NCI-H146 treated with DMSO at 0.1 percent for 48 hours (cell line): Measurements from ENCODE around the gene COMMD1.
"Not testable (repeated sequence)": the region's sequence is repeated elsewhere in the genome, so short reads cannot be mapped to it uniquely, and the experiment has no call there.

Experiments
- DNase-seq: peaks from one replicate; lab custom pipeline; 2025; ENCODE audit not compliant: unreplicated experiment; lab: John Stamatoyannopoulos, UW

The COMMD1 gene

DNA sequence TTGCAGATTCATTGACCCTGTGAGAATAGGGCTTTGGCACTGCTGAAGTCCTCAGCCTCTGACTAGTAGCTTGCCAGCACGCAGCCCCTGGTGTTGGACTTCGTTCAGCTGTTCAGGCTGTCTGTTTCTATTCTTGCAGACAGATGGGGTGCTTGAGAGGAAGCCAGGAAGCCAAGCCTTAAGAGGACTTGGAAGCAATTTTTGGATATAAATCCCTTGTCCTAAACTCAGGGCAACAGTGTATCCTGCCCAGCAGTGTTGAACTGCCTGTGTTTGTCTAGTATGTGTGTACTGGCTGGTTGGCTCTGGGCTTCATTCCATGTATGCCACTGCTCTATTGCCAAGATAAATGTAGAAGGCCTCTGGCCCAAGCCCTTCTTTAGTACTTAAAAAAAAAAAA lies 108.6 kb downstream of the COMMD1 start:
- no peak for DNase-seq

DNA sequence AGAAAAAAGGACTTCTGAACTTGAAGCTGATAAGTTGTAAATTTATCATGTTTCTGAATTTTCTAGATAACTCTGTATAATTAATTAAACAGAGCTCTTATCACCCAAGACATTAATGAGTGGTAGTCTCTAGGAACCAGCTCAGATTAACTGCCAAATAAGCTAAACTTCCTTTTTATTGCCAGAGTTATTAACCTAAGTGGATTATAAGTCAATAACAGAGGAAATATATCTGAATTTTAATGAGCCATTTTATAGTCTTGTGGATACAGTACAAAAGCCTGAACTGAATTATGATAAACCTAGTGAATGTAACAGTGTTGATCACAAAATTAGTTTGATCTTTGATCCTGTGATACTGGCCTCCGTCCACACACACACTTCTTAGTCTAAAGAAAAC lies 111.5 kb downstream of the COMMD1 start:
- DNase-seq: no peak

DNA sequence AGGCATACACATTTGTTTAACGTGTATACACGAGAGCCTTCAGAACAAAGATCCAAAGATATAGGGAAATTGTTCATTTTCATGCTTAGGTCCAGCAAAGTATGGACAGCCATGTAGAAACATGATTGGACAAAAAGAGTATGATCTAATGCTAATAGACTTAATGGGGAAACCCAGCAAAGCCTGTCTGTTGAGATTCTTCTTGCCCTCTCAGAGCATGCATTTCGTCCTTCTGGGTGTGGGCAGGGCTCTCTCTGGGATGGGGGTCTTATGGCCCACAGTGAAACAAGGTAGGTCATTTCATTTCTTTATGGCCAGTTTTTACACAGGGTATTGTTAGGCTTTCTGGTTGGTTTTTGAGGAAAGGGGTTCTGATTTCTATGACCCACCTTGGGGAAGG lies 124.4 kb downstream of the COMMD1 start:
- DNase-seq: no peak

DNA sequence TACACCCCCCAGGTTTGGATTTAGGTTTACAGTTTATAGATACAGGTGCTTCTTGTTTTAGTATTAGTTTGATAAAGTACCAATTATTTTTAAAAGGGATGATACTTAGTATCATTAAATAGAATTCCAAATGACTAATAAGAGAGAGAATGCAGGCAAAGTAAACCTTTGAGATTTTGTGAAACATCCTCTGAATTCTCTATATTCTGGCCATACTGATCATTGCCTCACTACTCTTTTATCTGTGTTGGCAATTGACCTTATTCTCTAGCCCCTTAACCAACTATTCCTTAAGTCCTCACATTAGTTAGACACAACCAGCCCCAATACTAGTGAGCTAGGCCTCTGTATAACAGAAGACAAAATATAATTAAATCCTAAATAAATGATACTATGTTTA lies 125.4 kb downstream of the COMMD1 start:
- no peak for DNase-seq

DNA sequence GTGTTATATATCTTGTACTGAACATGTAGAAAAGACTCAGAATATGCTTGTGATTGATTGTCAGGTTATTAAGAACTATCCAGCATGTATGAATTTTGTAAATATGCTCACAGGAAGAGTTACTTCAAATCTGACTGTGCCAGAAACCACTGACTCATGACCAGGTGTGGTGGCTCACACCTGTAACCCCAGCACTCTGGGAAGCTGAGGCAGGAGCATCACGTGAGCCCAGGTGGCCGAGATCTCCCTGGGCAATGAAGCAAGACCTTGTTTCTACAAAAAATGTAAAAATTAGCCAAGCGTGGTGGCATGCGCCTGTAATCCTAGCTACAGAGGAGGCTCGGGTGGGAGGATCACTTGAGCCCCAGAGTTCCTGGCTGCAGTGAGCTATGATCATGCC lies 126.6 kb downstream of the COMMD1 start:
- no peak for DNase-seq

DNA sequence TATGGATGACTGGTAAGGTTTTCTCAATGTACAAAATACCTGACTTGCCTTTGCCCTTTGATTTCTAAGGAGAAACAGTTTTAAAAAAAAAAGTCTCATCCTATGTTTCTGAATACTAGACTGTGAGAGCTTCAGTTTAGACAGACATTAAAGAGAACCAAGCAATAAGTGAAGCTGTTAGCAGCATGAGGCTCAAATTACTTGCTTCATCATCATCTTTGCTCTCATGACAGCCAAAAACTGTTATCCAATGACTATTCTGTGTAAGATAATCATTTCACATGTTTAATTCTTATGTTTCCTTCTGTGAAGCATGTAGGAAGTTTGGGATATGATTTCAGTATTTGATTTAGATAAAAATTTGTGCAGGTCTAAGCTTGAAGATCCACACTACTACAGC lies 129.2 kb downstream of the COMMD1 start:
- DNase-seq: no peak

DNA sequence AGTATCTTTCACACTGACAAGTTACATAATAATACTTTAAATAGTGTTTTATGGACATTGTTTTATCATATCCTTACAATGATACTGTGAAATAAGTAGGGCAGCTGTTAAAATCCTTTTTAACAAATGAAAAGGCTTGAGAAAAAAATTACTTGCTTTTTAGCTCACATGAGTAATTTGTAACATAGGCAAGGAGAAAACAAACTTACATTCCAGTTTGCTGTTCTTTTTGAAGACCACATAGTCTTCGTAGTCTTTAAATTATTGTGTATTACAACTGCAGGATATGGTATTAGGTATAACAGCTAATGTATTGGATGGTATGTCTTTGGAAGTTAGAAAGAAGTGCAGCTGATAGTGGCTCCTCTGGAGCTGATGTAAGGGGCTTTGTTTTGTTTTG lies 130.8 kb downstream of the COMMD1 start:
- DNase-seq: no peak

DNA sequence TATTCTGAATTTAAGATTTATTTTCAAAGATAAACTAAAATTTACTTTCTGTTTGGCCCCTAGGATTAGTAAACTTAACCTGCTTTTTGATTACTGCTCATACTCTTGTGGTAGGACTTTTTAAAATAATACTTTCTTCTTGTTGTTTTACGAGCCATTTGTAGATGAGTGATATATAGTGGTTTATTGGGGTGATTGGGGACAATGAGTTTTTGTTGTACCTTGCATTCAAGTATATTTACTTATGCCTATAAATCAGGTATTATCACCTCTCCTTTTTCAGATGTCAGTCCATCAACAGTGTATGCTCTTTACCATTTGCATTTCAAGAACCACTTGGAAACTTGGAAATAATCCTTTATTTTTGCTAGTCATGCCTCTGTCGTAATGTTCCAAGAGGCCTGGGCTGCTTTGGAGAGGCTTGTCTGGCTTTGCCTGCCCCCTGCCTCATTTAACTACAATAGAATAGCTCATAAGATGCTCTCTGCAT lies 131.3 kb downstream of the COMMD1 start:
- DNase-seq: no peak

DNA sequence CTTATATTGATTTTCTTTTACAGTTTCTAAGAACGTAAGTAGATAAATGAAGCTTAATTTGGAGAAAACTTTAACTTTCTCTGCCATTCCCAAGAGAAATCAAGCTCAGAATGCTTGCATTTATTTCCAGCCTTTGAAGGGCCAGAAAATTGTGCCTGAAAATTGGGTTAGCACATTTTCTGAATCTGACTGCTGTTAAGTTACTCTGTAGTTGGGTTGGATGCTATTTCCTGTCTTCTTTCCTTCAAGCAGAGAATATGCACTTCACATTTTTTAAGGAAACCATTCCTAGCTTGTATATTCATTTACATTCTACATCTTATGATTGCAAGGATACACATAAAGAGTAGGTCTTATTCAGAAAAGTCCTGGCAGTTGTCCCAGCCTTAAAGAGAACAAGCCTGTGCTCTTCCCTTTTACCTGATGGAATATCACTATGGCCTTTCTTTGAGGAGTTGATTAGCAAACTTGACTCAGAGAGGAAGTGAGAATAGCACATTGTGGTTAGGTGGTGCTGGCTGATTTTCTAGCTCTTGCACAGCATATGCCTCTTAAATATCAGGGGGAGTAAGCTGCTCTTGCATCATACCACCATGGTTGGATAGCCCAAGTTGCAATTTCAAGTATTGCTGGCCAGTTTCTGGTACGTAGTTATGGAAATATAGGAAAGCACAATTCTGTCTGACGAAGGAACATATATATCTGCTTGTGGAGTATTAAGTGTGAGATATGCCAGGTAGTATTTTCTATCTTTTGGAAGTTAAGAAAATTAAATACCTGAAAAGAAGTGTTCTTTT lies 133.7 kb downstream of the COMMD1 start:
- DNase-seq: no peak

DNA sequence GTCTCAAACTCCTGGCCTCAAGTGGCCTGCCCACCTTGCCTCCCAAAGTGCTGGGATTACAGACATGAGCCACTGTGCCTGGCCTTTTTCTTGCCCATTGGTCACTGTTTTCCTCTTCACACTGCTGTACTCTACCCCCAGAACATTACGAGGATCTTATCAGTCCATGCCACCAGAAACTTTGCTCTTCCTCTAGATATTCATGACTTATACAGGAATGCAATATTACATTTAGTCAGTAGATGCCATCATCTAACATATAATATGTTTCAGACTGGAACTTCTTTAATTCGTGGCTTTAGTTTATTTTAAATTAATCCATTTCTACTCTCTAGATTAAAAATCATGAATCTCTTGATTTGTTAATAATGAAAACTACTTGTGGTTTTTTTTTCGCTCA lies 135.5 kb downstream of the COMMD1 start:
- no peak for DNase-seq

DNA sequence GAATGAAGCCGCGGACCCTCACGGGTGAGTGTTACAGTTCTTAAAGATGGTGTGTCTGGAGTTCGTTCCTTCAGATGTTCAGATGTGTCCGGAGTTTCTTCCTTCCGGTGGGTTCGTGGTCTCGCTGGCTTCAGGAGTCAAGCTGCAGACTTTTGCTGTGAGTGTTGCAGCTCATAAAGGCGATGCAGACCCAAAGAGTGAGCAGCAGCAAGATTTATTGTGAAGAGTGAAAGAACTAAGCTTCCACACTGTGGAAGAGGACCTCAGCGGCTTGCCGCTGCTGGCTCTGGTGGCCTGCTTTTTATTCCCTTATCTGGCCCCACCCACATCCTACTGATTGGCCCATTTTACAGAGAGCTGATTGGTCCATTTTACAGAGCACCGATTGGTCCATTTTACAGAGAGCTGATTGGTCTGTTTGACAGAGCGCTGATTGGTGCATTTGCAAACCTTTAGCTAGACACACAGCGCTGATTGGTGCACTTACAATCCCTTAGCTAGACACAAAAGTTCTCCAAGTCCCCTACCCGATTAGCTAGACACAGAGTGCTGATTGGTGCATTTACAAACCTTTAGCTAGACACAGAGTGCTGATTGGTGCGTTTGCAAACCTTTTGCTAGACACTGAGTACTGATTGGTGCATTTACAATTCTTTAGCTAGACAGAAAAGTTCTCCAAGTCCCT lies 136.4 kb downstream of the COMMD1 start:
- not testable (repeated sequence) for DNase-seq

DNA sequence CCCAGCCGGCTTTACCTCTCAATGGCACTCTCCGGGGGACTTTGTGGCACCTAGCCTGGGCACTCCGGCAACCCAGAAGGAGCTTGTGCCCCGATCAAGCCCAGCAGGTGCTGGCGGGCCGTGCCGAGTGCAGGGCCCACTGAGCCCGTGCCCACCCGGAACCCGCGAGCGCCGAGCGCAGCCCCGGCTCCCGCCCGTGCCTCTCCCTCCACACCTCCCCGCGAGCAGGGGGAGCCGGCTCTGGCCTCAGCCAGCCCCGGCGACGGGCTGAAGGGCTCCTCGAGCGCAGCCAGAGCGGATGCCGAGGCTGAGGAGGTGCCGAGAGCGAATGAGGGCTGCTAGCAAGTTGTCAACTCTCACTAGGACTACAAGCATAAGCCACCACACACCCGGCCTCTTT lies 136.9 kb downstream of the COMMD1 start:
- no peak for DNase-seq

DNA sequence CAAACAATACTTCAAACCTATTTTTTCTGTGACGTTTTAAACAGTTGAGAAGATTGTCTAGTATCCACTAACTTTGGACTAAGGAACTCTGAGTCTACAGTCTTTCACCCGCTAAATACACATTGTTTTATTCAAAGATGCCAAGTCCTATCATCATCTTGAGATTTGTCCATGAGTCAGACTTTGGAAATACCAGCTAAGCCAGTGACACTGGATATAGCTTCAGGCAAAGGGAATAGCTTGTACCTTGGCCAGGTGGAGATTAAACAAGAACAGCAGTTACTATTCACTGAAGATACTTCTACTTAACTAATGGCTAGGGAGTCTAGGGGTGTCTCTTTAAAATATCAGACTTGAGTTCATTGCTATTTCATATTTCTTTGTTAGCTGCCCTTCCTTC lies 137.5 kb downstream of the COMMD1 start:
- DNase-seq: no peak

DNA sequence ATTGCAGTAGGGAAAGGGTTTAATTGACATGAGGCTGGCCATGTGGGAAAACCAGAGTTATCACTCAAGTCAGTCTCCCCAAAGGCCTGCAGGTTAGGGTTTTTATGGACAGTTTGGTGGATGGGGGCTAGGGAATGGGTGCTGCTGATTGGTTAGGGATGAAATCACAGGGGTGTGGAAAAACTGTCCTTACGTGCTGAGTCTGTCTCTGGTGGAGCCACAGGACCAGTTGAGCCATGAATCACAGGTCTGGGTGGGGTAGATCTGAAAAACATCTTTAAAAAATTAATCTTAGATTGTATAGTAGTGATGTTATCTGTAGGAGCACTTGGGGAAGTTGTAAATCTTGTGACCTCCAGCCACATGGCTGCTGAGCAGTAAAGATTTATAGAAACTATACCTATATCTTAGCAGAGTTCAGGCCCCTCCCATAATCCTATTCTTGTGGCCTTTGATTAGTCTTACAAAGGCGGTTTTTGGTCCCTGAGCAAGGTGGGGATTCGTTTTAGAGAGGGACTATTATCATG lies 139.6 kb downstream of the COMMD1 start:
- DNase-seq: no peak

DNA sequence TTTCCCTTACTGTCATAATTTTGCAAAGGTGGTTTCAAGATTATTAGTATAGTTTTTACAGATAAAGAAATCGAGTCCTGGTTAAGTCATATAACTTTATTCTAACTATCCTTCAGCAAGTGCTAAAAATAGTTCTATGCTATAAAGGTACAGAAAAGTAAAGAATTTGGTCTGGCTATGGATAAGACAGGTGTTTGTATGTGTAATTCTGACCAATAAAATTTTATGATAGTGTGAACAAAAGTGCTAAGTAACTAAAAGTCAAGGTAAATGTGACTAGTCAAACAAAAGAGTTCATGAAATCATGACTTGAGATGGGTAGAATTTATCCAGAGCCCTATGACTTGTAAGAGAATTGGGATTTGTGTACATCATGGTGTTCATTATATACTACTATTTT lies 140.7 kb downstream of the COMMD1 start:
- no peak for DNase-seq

DNA sequence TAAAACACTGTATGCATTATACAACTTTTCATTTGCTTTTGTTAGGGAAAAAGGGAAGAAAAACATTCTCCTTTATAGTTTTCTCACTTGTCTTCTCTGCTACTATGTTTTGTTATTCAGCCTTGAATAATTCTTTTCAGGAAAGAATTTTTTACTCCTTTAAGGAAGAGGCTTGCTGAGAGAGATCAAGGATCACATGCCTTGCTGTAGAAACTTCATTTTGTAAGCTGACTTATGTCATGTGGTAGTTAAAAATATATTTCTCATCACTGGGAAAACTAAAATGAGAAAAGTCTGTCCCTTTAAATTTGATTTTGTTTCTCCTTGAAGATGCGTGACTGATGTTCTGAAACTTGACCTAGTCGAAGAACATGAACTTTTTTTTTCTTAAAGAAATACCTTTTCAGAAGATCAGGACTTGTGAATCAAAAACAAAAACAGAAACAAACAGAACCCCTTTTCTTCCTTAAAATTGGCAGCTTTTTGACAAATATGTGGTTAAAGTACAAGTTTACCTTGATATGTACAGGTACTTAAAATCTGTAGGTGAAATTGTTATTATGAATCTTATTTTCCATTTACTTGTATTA lies 145.1 kb downstream of the COMMD1 start:
- no peak for DNase-seq

DNA sequence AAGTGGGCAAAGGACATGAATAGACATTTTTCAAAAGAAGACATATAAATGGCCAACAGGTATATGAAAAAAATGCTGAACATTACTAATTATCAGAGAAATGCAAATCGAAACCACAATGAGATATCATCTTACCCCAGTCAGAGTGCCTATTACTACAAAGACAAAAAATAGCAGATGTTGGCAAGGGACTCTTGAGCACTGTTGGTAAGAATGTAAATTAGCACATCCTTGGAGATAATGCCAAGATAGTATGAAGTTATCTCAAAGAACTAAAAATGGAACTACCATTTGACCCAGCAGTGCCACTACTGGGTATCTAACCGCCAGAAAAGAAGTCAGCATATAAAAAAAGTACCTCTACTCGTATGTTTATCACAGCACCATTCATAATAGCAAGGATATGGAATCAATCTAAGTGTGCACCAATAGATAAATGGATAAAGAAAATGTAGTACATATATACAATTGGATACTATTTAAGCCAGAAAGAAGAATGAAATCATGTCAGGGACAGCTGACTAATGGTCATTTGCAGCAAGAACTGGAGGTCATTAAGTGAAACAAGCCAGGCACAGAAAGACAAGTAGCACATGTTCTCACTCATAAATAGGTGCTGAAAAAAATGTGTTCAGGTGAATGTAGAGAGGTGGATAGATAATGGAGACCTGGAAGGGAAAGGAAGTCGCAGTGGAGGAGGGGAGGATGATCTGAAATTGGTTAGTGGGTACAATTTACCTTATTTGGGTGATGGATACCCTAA lies 148.7 kb downstream of the COMMD1 start:
- DNase-seq: no peak

DNA sequence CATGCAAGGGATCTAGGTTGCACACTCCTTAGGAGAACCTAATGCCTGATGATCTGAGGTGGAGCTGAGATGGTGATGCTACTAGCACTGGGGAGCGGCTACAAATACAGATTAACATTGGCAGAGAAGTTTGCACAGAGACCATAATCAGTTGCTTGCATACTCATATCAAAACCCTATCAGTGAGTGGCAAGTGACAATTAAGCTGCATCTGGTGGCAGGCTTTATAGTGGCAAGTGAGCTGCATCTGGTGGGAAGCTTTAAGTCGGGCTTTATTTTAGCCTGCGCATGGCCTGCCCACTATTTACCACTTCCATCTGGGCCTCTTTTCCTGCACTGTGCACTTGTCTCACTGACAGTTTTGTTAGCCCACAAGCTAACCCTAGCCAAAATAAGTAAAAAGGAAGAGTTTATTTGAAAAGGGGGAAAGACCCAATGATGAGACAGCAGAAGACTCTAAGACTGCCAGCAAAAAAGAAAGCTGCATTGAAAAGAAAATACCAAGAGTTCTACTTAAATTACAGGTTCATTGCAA lies 149.5 kb downstream of the COMMD1 start:
- no peak for DNase-seq

DNA sequence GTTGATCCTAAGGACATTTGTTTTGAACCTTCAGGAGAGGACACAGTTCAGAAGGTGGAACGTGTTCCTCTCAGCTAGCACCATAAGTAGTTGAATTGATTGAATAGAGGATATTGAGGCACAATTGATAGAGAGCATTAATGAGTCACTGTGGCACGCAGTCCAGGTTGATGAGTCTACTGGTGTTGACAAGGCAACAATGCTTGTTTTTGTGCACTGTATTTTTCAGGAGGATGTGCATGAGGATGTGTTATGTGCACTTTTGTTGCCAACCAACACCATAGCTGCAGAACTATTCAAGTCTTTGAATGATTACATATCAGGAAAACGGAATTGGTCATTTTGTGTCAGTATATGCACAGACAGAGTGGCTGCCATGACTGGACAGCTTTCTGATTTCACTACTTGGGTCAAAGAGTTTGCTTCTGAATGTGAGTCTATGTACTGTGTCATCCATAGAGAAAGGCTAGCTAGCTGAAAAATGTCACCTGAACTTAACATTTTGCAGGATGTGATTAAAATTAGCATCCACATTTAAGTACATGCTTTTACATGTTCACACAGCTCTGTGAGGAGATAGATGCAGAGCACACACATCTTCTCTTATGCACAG lies 150.4 kb downstream of the COMMD1 start:
- no peak for DNase-seq

DNA sequence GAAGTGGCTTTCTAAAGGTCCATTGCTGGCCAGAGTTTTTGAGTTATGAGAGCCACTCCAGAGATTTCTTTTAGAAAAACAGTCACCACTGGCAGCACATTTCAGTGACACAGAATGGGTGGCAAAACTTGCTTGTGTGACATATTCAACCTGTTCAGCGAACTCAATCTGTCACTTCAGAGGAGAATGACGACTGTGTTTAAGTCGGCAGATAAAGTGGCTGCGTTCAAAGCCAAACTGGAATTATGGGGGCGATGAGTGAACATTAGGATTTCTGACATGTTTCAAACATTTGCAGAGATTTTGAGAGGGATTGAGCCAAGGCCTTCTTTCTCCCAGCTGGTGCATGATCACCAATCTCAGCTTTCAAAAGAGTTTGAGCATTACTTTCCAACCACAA lies 150.9 kb downstream of the COMMD1 start:
- DNase-seq: no peak

DNA sequence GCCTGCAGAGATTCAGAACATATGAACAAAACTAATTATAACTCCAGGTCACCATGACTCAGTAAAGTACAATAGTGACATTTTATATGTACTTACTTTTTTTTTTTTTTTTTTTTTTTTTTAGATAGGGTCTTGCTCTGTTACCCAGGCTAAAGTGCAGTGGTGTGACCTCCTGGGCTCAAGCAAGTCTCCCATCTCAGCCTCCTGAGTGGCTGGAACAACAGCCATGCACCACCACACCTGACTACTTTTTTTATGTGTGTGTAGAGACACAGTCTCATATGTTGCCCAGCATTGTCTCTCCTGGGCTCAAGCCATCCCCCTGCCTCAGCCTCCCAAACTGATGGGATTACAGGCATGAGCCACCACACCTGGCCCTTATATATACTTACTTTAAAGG lies 159.8 kb downstream of the COMMD1 start:
- no peak for DNase-seq
